ENCODE data around the gene SOX2.

Gene SOX2

DNA sequence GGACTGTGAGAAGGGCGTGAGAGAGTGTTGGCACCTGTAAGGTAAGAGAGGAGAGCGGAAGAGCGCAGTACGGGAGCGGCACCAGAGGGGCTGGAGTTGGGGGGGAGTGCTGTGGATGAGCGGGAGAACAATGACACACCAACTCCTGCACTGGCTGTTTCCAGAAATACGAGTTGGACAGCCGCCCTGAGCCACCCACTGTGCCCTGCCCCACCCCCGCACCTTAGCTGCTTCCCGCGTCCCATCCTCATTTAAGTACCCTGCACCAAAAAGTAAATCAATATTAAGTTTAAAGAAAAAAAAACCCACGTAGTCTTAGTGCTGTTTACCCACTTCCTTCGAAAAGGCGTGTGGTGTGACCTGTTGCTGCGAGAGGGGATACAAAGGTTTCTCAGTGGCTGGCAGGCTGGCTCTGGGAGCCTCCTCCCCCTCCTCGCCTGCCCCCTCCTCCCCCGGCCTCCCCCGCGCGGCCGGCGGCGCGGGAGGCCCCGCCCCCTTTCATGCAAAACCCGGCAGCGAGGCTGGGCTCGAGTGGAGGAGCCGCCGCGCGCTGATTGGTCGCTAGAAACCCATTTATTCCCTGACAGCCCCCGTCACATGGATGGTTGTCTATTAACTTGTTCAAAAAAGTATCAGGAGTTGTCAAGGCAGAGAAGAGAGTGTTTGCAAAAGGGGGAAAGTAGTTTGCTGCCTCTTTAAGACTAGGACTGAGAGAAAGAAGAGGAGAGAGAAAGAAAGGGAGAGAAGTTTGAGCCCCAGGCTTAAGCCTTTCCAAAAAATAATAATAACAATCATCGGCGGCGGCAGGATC lies at the start of gene SOX2:
SOX2 (plus strand) TSS at position 601 of the 811 bp plus-strand sequence. CDS start 436 bp downstream, outside the sequence.
- no peak for DNase-seq

DNA sequence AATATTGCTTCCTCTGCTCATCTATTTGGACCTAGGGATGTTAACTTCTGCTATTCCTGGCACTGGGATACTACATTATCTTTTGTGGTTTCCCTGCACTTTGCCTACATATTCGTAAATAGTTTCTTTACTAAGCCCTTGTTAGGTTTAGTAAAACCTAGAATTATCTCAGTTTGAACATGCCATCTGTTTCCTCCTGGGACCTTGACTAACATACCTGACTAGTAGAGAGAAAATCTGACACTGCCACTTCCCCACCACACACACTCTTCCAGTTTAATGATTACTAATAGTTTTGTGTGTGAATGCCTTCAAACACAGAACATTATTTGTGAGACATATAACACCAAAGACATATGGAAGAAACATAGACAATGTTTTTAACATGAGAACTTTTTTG lies 28.2 kb upstream of the SOX2 start:
- no peak for DNase-seq

DNA sequence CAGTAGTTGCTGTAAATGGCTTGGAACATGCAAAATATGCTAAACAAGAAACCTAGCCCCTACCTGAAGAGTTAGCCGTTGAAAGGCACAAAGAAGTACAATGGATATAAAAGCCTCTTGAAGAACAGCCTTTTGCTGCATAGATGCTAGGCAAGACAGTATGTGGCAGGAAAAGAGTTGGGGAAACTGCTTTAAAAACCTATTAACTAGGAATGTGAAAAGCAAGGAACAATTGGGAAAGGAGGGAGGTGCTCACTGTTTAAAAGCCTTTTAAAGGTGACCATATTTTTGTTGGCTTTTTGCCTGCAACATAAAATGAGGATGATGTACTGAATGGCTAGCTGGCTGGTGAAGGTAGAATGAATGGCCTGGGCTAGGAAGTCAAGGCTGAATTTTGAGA lies 24.5 kb upstream of the SOX2 start:
- no peak for DNase-seq

DNA sequence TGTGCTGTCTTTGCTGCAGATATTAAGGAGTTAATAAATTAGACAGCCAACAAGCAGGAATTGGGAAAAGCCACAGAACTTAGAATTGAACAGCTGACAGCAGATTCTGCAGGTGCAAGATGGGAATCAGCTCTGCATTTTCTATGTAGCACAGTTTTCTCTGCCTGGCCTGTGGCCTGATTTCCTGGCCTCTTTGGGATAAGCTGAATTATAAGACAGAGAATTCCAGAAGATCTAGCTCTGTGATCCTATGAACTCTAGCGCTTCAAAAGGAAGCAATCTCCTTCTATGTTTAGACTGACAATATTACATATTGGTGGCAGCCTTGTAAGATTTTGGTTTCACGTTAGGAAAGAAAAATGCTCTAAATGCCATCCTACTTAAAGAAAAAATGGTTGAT lies 24.0 kb upstream of the SOX2 start:
- no peak for DNase-seq

DNA sequence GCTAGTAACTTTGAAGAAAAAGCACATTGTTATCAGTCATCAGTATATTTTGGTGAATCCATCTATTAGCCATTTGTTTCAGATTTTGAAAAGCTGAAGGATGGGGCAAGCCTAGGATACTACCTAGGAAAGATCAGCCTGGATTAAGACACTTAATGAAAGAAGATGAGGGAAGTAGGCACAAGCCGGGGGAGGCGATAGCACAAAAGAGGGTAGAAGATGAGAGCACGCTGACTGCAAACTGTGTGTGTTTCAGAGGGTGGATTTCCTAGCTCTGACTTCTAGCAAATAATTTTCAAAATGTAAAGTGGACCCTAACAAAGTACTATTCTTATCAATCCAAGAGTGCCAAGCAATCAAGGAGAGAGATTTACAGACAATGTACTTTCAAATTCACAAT lies 22.2 kb upstream of the SOX2 start:
- no peak for DNase-seq

DNA sequence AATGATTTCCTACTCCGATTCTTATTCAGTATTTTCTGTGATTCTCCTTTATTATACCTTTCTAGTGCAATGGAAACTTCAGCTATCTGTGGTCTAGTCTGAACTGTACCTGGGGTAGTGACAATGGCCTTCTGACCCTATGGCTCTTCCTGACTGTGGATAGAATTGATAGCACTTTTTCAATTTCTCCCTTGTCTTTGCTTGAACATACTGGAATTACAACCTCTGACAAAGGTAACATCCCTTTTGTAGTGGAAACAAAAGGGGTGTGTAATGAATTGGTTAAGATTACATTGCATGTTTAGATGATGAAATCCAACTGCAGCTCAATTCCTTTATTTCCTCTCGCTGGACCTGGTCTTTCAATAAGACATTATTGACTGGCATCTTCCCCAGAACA lies 21.0 kb upstream of the SOX2 start:
- no peak for DNase-seq

DNA sequence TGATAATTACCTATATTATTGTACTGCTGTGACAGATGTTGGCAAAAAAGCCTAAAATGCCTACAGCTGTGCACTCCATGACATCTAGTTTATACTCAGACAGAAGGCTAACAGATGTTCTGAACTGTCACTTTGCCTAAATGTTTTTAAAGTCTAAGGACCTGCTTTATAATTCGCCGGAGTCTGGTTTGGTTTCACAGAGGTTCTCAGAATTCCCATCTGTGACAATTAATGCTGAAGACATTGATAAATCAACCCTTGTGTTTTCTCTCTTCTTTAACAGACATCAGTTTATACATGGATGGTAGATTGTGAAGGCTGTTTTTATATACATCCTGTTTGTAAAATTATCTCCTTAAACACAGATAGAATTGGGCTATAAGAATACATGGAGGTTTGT lies 19.8 kb upstream of the SOX2 start:
- DNase-seq: no peak

DNA sequence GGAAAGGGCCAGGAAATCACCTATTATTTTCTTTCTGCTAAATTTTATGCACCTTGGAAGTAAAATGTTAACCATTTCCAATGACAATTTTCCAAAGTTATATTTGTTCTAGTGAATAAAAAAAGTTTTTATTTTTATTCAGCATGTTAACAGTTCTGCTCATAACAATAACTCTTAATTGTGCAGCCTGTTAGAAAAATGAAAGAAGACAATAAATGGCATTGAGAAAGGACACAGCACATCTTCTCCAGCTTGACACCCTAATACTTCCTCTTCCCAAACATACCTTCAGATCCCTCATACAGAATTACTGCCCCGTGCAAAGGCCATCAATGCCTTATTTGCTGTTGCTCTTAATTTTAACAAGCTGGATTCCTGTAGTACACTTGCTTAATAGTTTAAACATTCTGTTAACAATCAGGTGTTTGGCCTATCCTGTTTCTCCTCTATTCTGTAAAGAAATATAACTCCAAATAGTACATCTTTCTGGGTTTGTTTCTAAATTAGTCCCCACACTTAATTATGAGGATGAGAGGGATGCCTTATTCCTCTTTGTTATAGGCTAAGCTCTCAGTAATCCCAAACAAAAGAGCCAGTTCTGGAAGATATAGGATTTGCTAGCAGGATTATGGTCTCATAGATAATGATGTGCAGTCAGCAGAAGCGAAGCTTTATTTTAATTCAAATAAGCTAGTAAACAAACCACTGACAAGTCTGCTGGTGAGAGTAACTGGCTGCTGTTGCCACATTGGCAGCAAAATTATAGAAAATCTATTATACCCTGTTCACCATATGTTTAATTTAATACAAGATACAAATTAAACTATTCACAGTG lies 19.2 kb upstream of the SOX2 start:
- no peak for DNase-seq

DNA sequence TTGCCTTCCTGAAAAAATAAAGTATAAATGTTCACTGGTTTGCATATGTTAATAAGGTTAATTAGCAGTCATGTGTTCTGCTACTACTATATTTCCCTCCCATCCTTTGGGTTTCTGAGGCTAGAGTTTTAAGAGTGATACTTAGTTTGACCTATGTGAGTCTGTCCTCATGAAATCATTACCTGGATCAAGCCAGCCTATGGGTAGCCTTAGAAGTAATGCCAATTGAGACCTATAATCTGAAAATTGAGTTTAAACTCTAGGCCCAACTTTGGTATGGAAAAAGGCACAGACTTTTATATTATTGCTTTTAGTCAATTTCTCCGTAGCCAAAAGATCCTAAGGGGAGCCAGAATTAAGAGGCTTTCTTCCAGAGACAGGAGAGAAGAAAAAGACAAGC lies 18.4 kb upstream of the SOX2 start:
- no peak for DNase-seq

DNA sequence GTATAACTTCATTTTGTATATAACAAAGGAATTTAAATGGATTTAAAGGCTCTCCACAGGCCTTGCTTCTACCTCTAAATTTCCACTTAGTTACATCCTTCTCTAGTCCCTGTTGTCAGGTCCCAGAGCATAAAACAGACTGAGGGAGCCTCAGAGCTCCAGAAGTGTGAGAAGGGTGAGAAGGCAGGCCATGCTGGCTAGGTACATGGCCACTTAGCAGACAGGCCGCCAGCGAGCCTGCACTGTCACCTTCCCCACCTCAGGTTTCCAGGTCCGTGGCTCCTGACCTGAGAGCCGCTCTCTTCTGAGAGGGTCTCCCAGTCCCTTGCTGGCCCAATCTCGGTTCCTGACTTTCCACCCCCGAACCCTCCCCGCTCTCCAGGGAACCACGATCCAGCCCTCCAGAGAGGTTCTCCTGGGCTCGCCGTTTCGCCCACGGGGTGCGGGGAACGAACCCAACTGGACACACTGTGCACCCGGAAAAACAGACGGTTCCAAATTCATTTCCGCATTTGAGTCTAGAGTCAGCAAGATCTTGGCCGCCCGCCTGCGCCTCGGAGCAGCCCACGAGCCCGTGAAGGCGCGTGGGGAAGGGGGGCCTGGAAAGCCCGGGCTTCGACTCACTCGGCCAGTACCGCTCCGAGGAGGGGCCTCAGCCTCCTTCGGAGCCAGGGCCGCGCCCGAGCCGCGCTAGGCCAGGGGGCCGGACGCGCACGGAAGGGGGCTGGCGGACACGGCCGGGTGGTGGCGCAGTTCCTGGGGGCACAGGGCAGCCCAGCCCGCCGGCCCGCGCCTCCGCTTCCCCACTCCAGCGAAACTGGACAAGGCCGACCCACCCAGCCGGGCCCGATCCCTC lies 16.7 kb upstream of the SOX2 start:
- no peak for DNase-seq

DNA sequence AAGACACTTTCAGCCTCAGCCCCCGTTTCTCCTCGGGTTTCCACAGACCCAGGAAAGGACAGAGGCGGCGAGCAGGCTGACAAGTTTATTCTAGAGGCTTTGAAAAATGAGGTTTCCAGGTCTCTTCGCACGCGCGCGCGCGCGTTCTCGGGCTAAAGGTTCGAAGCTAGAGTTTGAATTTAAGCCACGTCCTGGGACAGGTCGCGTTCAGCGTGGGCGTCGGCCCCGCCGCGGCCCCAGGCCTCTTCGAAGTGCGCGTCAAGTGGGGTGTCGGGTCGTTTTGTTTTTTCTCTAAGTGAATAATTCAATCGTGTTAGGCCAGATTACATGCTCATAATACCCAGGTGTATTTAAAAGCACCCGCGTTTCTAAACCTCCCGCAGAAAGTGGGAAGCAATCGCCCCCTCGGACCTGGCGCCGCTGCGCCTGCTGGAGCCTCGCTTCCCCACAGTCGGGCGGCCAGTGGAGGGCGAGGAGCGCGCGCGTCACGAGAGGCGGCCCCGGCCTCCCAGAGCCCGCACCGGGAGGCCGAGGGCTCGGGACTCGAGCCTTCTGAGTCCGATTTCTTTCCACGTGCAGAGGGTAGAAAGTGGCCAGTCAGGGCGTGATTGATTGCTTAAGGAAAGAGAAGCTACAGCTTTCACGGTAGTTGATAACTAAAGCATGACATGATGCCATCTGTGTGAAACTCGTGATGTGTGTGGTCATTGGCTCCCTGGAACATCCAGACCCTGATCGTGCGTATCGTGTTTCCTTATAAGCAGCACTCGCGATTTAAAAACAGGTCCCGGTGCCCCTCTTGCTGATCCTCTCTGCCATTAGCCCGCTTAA lies 15.8 kb upstream of the SOX2 start:
- DNase-seq: no peak

DNA sequence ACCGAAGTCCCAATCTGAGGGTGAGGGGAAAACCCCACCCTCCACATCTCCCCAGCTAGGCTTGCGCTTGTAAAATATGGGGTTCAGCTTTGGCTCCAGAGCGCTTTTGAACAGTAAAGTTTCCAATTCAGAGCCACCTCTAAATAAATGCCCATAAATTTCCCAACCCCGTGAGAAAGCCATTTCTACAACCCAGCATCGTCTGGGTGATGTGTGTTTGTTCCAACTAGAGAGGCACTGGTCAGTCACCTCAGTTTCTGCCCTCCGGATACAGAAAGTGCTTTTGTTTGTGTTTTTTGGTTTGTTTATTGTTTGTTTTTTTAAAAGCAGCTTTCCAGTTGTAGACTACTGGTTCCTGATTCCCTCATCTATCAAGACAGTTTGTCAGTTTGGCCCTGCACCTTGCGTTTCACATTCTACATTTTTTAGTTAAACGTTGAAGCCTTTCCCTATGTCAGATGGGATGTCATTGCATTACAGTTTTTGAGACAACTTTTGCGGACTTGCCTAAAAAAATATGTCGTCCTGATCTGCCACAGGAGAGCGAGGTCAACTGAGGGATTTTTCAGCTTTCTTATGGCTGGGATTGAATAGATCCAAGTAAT lies 15.0 kb upstream of the SOX2 start:
- DNase-seq: no peak

DNA sequence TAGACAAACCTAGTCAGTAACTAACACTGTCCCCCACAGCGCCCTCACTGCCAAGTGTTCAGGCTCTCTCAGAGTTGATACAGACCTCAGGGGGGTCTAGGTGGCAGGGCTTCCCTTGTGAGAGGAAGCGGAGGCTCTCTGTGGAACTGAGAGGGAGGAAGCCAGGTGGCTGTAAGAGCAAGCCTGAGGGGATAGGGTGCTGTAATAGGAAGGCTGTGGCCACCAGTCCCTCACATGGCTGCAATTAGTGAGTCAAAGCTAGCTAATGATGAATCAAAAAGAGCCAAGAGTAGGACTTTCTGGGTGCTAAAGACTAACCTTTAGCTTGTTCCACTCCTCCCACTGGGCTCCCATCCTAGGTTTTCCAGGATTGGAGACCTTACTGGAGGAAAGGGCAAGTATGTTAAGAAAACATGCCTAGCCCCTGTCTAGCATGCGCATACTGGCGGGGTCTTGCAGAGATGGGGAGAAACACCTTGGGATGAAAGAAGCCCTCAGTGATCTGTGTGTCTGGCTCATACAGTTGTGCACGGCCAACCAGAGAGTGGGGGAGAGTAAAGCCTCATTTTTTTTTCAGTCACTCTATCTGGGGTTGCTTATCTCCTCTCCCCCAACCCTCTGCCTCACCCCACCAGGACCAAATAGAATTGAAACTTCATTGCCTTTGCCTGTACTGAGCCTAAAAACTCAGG lies 13.3 kb upstream of the SOX2 start:
- no peak for DNase-seq

DNA sequence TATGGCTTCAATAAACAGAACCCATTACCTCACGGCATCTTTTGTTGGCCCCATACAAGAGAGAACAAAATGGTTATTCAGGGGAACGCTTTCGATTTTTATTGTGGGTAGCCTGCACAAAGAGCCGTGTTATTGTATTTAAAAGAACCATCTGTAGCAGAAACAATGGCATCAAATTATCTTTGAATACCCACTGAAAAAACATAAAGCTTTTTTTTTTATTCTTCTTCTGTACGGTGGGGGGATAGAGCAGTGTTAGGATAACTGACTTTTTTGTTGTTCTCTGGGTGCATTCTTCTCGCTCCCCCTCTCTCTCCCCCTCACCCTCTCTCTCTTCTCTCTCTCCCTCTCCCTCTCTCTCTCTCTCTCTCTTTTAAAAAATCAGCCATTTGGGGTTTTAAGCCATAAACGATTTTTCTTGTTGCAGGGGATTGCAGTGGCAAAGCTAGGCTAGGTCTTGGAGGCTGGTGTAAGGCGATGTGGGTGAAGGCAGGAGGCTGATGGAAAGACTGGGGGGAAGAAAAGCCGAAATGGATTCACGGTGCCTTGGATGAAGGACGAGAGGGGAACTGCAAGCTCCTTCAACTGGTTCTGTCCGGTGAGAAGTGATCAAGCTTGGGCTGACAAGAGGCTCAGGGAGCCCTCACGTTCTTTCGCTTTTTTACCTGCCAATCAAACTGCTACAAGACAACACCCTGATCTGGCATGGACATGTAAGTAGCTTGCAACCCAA lies 12.4 kb upstream of the SOX2 start:
- no peak for DNase-seq

DNA sequence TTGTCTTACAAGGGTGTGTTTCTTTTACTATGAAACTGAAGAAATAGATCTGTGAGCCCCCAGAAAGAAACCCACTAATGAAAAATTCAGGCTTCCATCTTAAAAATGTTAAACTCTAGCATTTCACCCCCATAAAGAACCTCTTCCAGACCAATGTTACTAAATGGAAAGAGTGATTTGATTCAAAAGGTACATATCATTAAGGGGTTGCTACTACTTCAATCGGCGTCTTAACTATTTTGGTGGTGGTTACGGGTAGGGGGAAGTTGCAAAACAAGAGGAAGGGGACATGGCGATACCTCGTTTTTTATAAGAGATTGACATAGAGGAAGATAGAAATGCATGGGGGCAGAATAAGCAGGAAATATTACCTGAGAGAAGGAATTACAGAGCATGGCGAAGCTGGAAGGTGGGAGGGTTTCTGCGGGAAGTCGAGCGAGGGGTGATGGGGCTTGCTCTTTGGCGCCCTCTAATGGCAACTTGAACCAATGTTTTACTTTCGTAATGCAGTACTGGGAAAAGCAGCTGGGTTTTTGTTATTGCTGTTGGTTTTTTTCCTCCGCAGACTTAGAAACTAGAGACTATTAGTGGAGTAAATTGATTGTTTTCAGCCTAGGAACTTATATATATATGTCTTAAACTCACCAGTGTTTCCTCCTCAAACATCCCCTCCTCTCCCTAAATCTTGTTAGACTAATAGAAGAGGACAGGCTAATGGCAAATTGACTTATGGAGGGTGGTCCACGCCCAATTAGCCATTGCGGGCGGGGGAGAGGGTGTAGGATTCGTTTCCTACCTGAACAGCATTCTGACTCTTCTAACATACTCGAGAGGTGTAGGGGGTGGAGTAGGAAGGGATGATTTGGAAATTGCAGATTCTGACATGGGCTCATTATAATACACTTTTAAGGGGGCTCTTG lies 11.3 kb upstream of the SOX2 start:
- DNase-seq: peak; percentile 76 to 84

DNA sequence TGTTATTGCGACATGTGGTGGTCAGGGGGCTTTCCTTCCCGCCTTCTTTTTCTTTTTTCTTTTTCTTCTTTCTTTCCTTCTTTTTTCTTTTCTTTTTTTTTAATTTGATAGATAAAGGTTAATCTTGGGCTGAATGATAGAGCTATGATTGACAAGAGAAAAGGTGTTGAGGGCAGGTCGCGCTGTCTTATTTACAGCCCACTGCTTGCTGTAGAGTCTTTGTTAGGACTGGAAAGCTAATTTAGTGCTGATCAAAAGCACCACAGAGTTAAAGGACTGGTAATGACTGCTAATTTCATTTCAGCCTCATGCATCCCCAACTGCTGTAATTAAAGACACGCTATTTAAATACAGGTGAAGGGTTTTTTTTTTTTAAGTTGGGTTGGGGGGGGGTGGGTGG lies 10.6 kb upstream of the SOX2 start:
- DNase-seq: no peak

DNA sequence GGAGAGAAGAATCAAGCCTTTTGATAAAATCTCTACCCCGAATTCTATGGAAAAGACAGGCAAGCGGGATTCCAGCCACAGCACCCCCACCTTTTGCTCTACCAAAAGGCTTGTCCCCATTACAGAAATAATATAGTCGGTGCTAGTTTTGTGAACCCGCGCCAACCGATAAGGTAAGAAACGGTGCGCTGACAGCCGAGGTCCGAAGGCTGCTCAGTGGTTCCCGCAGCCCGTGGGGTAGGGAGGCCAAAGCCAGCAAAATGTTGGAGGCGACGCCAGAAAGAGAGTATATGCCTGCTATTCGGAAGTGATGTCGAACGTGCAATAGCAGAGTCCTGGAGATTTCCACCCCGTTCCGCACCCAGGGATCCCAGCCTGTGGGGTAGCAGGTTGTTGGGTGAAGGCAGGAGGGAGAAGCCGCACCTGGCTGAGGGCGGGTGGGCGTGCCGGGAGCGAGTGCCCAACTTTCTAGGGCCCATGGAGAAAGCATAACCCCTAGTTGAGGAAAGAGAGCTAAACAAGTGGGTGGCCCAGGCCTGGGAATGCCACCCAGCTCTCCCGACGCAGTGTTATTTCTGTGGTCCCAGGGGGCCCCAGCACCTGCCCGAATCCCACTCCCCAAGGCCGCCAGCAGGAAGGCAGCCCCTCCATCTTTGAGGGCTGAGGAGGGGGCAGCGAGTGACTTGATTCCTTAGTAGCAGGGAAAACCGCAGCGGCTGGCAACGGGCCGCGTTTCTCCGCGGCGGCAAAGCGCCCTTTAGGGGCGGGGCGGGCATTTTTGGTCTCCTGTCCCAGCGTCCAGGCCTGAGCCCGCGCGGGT lies 7.9 kb upstream of the SOX2 start:
- DNase-seq: no peak

DNA sequence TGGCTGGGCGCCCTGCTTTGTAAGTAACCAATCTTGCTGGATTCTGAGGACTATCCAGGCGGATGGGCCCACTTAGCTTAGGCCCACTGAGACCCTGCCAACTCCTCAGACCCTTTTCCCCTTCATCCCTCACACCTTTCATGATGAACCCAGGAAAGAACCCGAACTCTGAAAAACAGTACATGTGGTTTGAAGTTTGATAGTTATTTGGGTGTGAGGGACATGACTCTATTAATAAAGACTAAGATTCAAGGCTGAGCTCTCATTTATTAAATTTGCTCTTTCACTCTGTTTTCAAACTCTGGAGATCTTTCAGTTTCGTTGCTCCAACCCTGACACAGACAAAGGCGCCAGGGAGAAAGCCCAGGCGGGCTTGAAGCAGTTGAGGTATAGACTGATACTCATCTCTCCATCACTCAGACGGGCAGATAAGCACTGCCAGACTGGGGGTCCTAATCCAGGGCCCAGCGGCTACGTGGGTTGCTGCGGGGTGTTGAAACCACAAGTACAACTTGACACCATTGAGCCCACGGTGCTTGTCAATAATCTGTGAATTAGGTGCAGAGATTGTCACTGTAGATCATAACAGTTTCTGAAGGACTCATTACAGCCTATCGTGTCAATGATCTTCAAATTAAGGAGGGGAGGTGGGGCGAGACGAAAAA lies 7.2 kb upstream of the SOX2 start:
- no peak for DNase-seq
